NB4 (cell line): ENCODE measurements around the gene TP53TG5.

Experiments used
- POLR2A ChIP-seq: IDR thresholded peaks from 2 replicates; pipeline ENCODE4 v1.6.1; 2011; ENCODE audit warnings: mild to moderate bottlenecking; ENCODE audit not compliant: insufficient read length; ENCODE audit errors: extremely low read depth
- TF ChIP-seq, protein P1 (sequence below): IDR thresholded peaks from one replicate; pipeline ENCODE4 v1.5.1; 2012; ENCODE audit warnings: low read depth, low read length

DNA sequence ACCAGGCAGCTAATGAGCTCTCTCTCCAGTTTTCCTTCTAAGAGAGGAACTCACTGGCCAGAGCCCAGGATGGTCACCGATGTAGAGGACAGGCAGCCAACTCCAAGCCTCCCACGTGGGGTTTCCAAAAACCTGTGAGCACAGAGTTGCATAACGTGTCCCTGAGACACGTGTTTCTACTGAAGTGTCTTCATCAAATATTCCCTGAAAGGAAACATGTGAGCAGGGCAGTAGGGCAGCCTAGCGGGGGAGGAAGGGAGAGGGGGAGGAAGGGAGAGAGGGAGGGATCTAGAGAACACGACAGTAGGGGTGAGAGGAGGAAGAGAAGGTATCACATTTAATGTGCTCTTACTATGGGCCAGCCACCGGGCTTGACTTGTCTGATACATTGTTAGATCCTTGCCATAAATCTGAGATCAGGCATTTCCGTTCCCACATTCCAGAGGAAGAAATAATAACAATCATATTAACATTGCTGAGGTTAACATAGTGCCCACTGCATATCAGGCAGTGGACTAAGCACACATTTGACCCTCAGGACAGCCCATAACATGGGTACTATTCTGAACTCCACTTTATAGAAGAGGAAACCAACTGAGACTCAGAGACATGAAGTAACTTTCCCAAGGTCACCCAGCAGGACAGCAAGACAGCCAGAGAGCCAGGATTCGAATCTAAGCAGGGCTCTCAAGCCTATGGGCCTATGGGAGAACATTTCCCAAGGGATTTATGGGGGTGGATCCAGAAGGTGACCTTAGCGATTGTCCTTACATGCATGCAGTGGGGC, 19.6 kb downstream of the TP53TG5 start:
- TF ChIP-seq, protein P1, sequence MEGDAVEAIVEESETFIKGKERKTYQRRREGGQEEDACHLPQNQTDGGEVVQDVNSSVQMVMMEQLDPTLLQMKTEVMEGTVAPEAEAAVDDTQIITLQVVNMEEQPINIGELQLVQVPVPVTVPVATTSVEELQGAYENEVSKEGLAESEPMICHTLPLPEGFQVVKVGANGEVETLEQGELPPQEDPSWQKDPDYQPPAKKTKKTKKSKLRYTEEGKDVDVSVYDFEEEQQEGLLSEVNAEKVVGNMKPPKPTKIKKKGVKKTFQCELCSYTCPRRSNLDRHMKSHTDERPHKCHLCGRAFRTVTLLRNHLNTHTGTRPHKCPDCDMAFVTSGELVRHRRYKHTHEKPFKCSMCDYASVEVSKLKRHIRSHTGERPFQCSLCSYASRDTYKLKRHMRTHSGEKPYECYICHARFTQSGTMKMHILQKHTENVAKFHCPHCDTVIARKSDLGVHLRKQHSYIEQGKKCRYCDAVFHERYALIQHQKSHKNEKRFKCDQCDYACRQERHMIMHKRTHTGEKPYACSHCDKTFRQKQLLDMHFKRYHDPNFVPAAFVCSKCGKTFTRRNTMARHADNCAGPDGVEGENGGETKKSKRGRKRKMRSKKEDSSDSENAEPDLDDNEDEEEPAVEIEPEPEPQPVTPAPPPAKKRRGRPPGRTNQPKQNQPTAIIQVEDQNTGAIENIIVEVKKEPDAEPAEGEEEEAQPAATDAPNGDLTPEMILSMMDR = no peak
- TF ChIP-seq POLR2A = no peak
